ENCODE measurements around the gene CDK14.

DNA sequence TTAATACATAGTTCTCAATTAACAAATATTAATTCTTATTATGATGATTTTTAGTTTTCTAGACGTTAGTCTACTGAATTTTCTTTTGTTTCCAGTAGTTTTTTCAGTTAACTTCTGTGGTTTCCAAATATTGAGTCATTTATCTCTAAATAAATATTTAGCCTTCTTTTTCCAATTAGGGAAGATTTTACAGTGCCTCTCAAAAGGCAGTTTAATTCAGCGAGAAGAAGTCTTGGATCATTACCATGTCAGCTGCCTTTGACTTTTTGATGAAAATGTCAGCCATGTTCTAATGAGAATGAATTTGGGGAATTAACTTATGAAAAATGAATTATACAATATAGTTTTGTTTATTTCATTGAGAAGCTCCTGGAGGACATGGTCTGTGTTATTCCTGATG, 90.0 kb downstream of the CDK14 start:
- TF ChIP-seq POLR2A (IDR thresholded peaks at IDR 0.05; ENCODE audit: low read depth, low read length) (no peak), POLR2AphosphoS5 (IDR thresholded peaks at IDR 0.05; ENCODE audit: low read depth, low read length) (no peak)
